Endothelial cell of hepatic sinusoid (primary cell): ENCODE results near the gene C7.
"Not testable (repeated sequence)": the region's sequence is repeated elsewhere in the genome, so short reads cannot be mapped to it uniquely, and the experiment has no call there.

Source experiments
- in situ Hi-C: cut with HindIII; loops from 2 replicates; pipeline ENCODE4 v1.10.0; 2017; ENCODE audit warnings: low sequenced_read_pairs

The C7 gene

GRCh38 chr5:40909264-40909663 lies at the start of gene C7:
Gene C7, plus strand, starts transcription at chr5:40909497. Its CDS starts 114 bp downstream, at chr5:40909611.
- in situ Hi-C loops, result no loop called here

DNA sequence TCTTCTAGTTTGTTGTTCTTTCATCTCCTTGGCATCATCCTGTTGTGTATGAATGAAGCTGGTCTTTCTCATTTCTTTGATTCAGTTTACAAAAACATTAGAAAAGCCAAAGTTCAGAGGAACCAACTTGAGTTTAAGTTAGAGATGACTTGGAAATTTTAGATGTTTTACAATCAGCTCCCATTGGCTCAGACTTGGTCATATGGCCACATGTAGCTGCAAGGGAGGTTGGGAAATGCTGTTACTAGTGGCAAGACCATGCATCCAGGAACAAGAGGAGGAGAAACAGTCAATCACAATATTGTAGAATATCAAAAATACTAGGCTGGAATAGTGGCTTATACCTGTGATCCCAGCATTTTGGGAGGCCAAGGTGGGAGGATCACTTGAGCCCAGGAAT lies 48.6 kb upstream of the C7 start:
- in situ Hi-C loops, result no loop called here

DNA sequence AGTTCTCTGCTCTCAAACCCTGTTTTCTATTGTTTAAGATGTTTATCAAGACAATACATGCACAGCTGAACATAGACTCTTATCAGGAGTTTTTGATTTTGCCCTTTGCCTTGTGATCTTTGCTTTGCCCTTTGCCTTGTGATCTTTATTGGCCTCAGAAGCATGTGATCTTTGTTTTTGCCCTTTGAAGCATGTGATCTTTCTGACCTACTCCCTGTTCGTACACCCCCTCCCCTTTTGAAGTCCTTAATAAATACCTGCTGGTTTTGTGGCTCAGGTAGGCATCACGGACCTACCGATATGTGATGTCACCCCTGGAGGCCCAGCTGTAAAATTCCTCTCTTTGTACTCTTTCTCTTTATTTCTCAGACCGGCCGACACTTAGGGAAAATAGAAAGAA lies 44.3 kb upstream of the C7 start:
- in situ Hi-C loops, result not testable (repeated sequence)

DNA sequence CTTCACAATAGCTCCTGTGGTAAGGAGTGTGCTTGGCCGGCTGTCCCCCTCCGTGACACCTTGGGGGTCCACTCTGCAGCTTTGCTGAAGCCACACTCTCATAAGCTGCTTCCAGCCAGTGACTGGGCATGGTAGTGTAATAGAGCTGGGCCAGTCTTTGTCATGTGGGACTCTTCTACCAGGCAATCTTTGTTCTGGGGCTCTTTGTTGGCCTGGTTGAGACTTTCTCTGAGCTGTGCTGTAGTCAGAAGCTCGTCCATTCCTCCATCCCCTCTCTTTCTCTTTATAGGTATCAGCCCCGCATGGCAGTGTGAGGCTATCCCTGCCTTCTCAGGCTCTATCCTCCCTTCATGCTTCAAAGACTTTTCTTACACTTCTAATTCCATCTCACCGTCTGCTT lies 42.5 kb upstream of the C7 start:
- in situ Hi-C loops, result no loop called here

DNA sequence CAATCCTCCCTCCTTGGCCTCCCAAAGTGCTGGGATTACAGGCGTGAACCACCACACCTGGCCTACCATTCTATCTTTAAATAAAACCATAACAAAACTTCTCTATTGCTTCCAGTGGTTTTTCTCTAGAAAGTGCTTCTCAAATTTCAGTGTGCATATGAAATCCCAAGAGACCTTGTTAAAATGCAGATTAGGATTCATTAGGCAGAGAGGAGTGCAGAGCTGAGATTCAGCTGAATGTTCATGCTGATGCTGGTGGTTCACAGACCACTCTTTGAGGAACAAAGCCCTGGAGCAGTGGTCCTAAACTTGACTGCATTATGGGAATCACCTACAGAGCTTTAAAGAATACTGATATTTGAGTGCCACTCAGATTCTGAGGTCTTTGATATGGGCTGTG lies 39.9 kb upstream of the C7 start:
- in situ Hi-C loops, result no loop called here

DNA sequence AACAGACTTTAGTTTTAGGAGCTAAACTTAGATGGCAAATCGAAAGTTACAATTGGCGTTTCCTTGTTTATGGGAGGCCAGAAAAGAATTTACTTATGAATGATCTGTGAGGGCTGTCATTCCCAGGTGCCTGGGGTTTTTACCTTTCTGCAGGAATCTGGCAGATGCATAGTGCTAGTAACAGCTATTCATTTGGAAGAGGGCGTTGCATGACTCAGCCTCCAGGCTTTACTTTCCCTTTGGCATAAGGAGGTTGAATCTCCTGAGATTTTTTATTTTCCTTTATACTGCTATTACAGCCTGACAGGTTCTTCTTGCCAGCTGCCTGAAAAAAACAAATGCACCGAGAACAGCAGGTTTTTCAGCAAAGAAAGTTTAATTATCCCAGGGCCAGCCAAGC lies 38.1 kb upstream of the C7 start:
- in situ Hi-C loops, result no loop called here

DNA sequence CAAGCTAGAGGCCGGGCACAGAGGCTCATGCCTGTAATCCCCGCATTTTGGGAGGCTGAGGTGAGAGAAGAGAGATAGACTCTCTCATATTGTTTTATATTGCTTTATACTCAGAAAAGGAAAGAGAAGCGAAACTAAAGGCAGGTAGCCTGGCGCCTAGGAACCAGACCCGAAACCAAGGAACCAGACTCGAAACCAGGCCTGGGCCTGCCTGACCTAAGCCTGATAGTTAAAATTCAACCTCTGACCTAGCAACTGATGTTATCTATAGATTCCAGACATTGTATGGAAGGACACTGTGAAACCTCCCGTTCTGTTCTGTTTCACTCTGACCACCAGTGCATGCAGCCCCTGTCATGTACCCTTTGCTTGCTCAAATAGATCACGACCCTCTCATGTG lies 37.0 kb upstream of the C7 start:
- in situ Hi-C loops, result not testable (repeated sequence)

- in situ Hi-C loops, result no loop called here
Observed at GRCh38 chr5:40873286-40873880, 35.9 kb upstream of the C7 start.

DNA sequence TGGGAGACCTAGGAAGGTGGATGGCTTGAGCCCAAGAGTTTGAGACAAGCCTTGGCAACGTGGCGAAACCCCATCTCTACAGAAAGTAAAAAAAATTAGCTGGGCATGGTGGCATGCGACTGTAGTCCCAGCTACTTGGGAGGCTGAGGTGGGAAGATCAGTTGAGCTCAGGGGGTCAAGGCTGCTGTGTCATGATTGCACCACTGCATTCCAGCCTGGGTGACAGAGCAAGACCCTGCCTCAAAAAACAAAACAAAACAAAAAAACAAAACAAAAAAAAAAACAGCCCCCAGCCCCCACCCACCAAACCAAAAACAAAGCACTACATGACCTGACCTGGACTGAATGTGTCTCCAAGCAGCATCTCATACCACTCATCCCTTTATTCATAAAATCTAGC lies 33.3 kb upstream of the C7 start:
- in situ Hi-C loops, result no loop called here

DNA sequence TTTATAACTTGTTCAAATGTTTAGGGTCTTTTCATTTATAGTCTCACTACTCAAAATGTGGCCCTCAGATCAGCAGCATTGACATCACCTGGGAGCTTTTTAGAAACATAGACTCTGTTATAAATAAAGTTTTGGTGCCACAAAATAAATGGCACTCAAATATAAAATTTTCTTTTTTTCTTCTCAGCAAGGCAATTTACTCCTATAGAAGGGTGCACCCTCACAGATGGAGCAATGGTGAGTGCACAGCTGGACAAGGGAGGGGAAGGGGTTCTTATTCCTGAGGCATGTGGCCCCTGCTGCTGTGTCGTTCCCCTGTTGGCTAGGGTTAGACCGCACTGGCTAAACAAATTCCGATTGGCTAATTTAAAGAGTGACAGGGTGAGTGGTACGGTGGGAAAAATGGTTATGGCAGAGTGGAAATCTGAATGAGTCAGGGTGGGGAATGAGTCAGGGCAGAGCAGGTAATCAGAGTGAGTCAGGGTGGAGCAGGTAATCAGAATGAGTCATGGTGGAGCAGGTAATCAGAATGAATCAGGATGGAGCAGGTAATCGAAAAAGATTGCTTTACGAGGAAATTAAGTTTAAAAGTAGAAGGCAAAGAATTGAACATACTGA lies 31.8 kb upstream of the C7 start:
- in situ Hi-C loops, result no loop called here

DNA sequence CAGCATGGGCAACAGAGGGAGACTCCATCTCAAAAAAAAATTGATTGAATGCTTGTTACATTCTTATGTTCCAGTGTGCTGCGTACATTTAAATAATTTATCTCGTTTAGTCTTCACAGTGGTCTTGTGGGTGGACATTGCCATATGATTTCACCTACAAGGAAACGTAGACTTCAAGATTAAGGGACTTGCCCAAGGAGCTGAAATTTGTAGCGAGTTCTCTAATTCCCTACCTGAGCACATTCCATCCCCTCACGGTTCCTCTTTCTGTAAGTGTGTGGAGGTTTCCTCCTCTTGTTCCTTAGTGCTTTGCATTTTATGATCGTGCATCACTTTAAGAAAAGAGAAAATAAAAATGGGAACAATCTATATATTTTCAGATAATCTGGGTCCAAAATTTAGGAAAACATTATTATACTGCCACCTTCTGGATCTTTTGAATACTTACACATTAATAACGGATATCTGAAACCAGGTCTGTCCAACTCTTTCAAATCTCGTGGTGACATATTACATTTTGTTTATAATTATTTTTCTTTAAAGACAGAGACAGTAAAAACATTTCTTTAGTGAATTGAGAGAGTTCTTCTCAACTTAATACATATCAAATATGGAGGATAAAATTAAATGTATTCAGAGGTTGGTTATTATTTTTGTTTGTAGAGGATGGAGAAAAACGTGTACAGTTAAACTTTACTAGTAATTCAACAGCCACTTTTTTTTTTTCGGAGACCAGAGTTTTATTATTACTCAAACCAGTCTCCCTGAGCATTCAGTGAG lies 29.9 kb upstream of the C7 start:
- in situ Hi-C loops, result no loop called here

DNA sequence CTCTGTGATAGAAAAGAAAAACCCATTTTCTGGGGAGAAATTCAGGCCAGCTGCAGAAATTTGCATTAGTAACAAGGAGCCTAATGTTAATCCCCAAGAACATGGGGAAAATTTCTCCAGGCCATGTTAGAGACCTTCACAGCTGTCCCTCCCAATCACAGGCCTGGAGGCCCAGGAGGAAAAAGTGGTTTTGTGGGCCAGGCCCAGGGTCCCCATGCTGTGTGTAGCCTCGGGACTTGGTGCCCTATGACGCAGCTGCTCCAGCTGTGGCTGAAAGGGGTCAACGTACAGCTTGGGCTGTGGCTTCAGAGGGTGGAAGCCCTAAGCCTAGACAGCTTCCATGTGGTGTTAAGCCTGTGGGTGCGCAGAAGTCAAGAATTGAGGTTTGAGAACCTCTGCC lies 27.0 kb upstream of the C7 start:
- in situ Hi-C loops, result no loop called here

GRCh38 chr5:40883051-40883450 lies 26.2 kb upstream of the C7 start:
- in situ Hi-C loops, result not testable (repeated sequence)

- in situ Hi-C loops, result not testable (repeated sequence)
Observed at GRCh38 chr5:40895440-40896425, 13.6 kb upstream of the C7 start.

GRCh38 chr5:40904205-40904993 lies 4.9 kb upstream of the C7 start:
- in situ Hi-C loops, result no loop called here

DNA sequence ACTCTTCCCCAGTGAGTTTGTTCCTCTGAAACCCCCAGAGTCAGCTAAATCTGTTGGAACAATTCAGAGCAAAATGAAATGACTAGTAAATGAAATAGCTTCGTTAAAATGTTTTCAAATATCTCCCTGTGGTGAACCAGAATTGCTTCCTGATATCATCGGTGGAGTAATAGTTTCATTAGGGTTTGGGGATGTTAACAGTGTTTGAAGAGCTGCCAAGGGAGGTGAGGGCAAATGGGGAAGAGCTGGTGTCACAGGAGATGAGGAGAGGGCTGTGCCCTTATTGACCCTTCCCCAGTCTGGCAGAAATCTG lies 4.3 kb upstream of the C7 start:
- in situ Hi-C loops, result no loop called here

GRCh38 chr5:40906351-40906751 lies 2.9 kb upstream of the C7 start:
- in situ Hi-C loops, result no loop called here

DNA sequence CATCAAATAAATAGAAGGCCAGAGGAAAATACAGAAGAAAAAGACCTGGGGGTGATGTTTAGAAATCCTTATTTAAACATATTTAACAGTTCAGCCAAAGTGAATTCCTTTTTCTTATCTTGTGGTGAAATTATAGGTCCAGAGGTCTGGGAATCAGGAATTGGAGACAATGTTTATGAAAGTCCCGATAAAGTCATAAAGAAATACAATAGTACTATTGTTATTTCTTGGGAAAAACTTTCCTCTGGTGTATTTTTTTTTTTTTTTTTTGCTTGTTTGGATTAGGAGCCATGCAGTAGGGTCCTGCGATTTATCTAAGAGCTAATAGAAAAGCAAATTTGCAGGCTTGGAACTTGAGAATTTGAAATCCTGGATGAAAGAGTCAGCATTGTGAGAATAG lies 426 bp downstream of the C7 start:
- in situ Hi-C loops, result no loop called here

DNA sequence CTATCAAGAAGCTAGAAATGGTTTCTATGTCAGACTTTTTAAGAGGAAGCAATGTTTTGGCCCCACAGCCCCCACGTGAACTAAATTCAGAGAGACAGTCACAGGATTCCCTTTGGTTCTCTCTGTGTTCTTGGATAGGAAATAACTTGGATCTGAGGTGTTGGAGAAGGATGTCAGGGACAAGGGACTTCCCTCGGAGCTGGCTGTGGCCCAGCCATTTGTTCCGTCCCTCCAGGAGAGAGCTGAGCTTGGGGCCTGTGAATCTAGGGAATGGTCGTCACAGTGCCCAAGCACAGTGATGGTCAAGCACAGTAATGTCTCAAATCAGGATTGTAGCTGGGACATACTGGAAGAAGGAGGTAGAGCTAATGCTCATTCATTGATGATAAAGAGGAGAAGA lies 2.0 kb downstream of the C7 start:
- in situ Hi-C loops, result no loop called here

- in situ Hi-C loops, result no loop called here
Observed at GRCh38 chr5:40914835-40915234, 5.5 kb downstream of the C7 start.
